ENCODE measurements around the gene CNTRL. TPM values are rescaled to one million over a fixed set of nuclear protein-coding genes. Genes with fewer than 3 reads are reported as not detected.

Gene CNTRL
- polyA plus RNA-seq, 1 donor from 2014 or later: 16.0 TPM

DNA sequence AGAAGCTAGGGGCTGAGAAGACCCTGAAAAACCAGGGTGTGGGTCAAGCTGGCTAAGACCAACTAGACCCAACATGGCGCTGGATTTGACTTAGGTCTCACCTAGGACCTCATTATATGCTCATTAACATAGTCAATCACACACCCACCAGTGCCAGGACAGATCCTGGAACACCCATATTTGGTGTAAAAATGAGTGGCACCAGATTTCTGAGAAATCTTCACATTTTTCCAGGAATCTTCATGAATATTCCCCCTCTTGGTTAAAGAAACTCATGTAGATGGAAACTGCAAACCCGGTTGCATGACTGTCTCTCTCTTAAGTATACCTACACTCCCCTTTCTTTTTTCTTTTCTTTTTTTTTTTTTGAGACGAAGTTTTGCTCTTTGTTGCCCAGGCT lies 144.8 kb downstream of the CNTRL start:
- H3K79me2 ChIP-seq (replicated peaks; ENCODE audit: insufficient read depth, low read length): no peaks in the 10 kb centered on the region
- no peaks in the 10 kb centered on the region for H3F3A ChIP-seq (ENCODE audit: insufficient read depth, low read length, poor library complexity, severe bottlenecking)
- H3K27me3 ChIP-seq (ENCODE audit: insufficient read depth, low read depth, low read length): no peaks in the 10 kb centered on the region
- H3K9ac ChIP-seq (ENCODE audit: low read length): no peak overlapping the region
- no peak overlapping the region for H2AFZ ChIP-seq (ENCODE audit: low read depth, low read length)
- H3K4me3 ChIP-seq (ENCODE audit: low read length): no peak overlapping the region
- H3K9me2 ChIP-seq (ENCODE audit: insufficient read depth, low read length): no peaks in the 10 kb centered on the region
- no peaks in the 10 kb centered on the region for H3K9me3 ChIP-seq (ENCODE audit: low read length)
- no peak for TF ChIP-seq MXI1 (conservative IDR thresholded peaks at IDR 0.05; ENCODE audit: poor library complexity, severe bottlenecking)
- no peak for TF ChIP-seq SMC3 (conservative IDR thresholded peaks at IDR 0.05; ENCODE audit: poor library complexity)
- TF ChIP-seq POLR2AphosphoS5 (IDR thresholded peaks at IDR 0.05): no peak
- no peak for TF ChIP-seq TAF1 (IDR thresholded peaks at IDR 0.05; ENCODE audit: low read depth)
- no peak for TF ChIP-seq RAD21 (conservative IDR thresholded peaks at IDR 0.05)
- no peak for TF ChIP-seq EP300 (conservative IDR thresholded peaks at IDR 0.05; ENCODE audit: poor library complexity, severe bottlenecking)
- TF ChIP-seq, protein P1, sequence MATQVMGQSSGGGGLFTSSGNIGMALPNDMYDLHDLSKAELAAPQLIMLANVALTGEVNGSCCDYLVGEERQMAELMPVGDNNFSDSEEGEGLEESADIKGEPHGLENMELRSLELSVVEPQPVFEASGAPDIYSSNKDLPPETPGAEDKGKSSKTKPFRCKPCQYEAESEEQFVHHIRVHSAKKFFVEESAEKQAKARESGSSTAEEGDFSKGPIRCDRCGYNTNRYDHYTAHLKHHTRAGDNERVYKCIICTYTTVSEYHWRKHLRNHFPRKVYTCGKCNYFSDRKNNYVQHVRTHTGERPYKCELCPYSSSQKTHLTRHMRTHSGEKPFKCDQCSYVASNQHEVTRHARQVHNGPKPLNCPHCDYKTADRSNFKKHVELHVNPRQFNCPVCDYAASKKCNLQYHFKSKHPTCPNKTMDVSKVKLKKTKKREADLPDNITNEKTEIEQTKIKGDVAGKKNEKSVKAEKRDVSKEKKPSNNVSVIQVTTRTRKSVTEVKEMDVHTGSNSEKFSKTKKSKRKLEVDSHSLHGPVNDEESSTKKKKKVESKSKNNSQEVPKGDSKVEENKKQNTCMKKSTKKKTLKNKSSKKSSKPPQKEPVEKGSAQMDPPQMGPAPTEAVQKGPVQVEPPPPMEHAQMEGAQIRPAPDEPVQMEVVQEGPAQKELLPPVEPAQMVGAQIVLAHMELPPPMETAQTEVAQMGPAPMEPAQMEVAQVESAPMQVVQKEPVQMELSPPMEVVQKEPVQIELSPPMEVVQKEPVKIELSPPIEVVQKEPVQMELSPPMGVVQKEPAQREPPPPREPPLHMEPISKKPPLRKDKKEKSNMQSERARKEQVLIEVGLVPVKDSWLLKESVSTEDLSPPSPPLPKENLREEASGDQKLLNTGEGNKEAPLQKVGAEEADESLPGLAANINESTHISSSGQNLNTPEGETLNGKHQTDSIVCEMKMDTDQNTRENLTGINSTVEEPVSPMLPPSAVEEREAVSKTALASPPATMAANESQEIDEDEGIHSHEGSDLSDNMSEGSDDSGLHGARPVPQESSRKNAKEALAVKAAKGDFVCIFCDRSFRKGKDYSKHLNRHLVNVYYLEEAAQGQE (IDR thresholded peaks at IDR 0.05; ENCODE audit: borderline replicate concordance): no peak
- H3K4me2 ChIP-seq (ENCODE audit: low read length): no peak overlapping the region
- H3K27ac ChIP-seq (ENCODE audit: low read length): no peak overlapping the region
- H3K36me3 ChIP-seq (ENCODE audit: insufficient read depth, low read length): no peaks in the 10 kb centered on the region
- no peaks in the 10 kb centered on the region for H4K20me1 ChIP-seq (ENCODE audit: insufficient read depth)

DNA sequence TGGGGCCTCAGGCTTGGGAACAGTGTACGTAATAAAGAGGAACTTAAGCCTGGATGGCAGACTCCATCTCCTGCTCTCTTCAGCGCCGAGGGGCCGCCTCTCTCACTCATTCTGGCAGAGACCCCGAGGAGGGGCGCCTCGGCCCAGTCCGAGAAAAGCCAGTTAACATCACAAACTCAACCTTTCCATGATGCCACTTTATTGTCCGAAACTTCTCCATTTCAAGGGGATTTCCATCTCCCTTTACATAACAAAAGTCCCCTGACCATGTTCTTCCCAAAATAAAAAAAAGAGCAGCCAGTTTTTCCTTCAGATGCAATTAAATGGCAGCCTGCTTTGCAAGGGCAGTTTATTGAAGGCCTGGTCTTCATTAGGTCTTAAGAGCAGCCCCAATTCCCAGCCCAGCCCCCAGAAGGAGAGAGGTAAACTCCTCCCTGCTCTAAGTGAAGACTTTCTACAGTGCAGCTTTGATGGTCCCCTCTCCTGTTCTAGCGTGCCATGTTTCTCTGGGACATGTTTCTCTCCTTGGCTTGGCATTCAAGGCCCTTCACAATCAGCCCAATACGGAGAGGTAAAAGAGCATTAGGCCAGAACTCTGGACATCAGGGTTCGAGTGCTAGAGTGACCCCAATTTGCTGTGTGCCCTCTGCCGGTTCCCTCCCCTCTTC lies 146.4 kb downstream of the CNTRL start:
- no peaks in the 10 kb centered on the region for H3K9me2 ChIP-seq (ENCODE audit: insufficient read depth, low read length)
- no peak overlapping the region for H3K9ac ChIP-seq (ENCODE audit: low read length)
- TF ChIP-seq, protein P2, sequence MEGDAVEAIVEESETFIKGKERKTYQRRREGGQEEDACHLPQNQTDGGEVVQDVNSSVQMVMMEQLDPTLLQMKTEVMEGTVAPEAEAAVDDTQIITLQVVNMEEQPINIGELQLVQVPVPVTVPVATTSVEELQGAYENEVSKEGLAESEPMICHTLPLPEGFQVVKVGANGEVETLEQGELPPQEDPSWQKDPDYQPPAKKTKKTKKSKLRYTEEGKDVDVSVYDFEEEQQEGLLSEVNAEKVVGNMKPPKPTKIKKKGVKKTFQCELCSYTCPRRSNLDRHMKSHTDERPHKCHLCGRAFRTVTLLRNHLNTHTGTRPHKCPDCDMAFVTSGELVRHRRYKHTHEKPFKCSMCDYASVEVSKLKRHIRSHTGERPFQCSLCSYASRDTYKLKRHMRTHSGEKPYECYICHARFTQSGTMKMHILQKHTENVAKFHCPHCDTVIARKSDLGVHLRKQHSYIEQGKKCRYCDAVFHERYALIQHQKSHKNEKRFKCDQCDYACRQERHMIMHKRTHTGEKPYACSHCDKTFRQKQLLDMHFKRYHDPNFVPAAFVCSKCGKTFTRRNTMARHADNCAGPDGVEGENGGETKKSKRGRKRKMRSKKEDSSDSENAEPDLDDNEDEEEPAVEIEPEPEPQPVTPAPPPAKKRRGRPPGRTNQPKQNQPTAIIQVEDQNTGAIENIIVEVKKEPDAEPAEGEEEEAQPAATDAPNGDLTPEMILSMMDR (IDR thresholded peaks at IDR 0.05; ENCODE audit: poor library complexity, severe bottlenecking): no peak
- TF ChIP-seq EZH2 (IDR thresholded peaks at IDR 0.05; ENCODE audit: borderline replicate concordance, insufficient read depth, low read length, poor library complexity, severe bottlenecking): no peak
- TF ChIP-seq, protein P1 (IDR thresholded peaks at IDR 0.05; ENCODE audit: borderline replicate concordance): no peak
- no peak for TF ChIP-seq SMC3 (conservative IDR thresholded peaks at IDR 0.05; ENCODE audit: poor library complexity)
- TF ChIP-seq RAD21 (conservative IDR thresholded peaks at IDR 0.05): no peak
- TF ChIP-seq MXI1 (conservative IDR thresholded peaks at IDR 0.05; ENCODE audit: poor library complexity, severe bottlenecking): no peak
- TF ChIP-seq POLR2AphosphoS5 (IDR thresholded peaks at IDR 0.05): no peak
- no peak for TF ChIP-seq TAF1 (IDR thresholded peaks at IDR 0.05; ENCODE audit: low read depth)
- no peak for TF ChIP-seq EP300 (conservative IDR thresholded peaks at IDR 0.05; ENCODE audit: poor library complexity, severe bottlenecking)
- no peaks in the 10 kb centered on the region for H3K79me2 ChIP-seq (replicated peaks; ENCODE audit: insufficient read depth, low read length)
- H3K27me3 ChIP-seq (ENCODE audit: insufficient read depth, low read depth, low read length): no peaks in the 10 kb centered on the region
- H3K36me3 ChIP-seq (ENCODE audit: insufficient read depth, low read length): no peaks in the 10 kb centered on the region
- no peak overlapping the region for H3K4me3 ChIP-seq (ENCODE audit: low read length)
- H3K9me3 ChIP-seq (ENCODE audit: low read length): no peaks in the 10 kb centered on the region
- H3F3A ChIP-seq (ENCODE audit: insufficient read depth, low read length, poor library complexity, severe bottlenecking): no peaks in the 10 kb centered on the region
- H2AFZ ChIP-seq (ENCODE audit: low read depth, low read length): no peak overlapping the region
- H3K27ac ChIP-seq (ENCODE audit: low read length): no peak overlapping the region
- H3K4me2 ChIP-seq (ENCODE audit: low read length): no peak overlapping the region
- H4K20me1 ChIP-seq (ENCODE audit: insufficient read depth): no peaks in the 10 kb centered on the region

Data from neural cell (in vitro differentiated cells).